Spleen (tissue), 11 donors: ENCODE data around the gene TCF12. TPM values are rescaled to one million over a fixed set of nuclear protein-coding genes. Genes with fewer than 3 reads are reported as not detected.

Experiments used
- DNase-seq: peaks from one replicate; pipeline ENCODE4 v3.0.0-alpha.2; 2020
- H3K27ac ChIP-seq, 8 donors: fragments of 200-600 bp; sonication (generic) in 7 of 8; 1 replicate in 4 of 8; 2 replicates in 4 of 8; pipeline versions ENCODE4 v1.5.0 to v1.8.0; 2016 to 2021; ENCODE audit warnings: inconsistent platforms in 4 of 8, mild to moderate bottlenecking in 4 of 8, moderate library complexity in 1 of 8
- H3K27me3 ChIP-seq, 7 donors: fragments of 200-600 bp; sonication (generic) in 6 of 7; replicated peaks in 1 of 7; 1 replicate in 4 of 7; 2 replicates in 3 of 7; pipeline versions ENCODE4 v1.5.0 to v1.8.0; 2016 to 2021; ENCODE audit warnings: inconsistent platforms in 3 of 7, mild to moderate bottlenecking in 1 of 7
- H3K36me3 ChIP-seq, 6 donors: fragments of 200-600 bp; sonication (generic) in 5 of 6; 1 replicate in 4 of 6; 2 replicates in 2 of 6; pipeline versions ENCODE4 v1.5.0 to v1.8.0; 2016 to 2021; ENCODE audit warnings: inconsistent platforms in 2 of 6
- H3K4me1 ChIP-seq, 6 donors: fragments of 200-600 bp; sonication (generic) in 5 of 6; 1 replicate in 3 of 6; 2 replicates in 3 of 6; pipeline versions ENCODE4 v1.5.0 to v1.8.0; 2016 to 2021; ENCODE audit warnings: inconsistent platforms in 3 of 6
- H3K4me3 ChIP-seq, 8 donors: fragments of 200-600 bp; sonication (generic) in 7 of 8; 1 replicate in 4 of 8; 2 replicates in 4 of 8; pipeline versions ENCODE4 v1.5.0 to v1.8.0; 2016 to 2021; ENCODE audit warnings: inconsistent platforms in 4 of 8, mild to moderate bottlenecking in 4 of 8, moderate library complexity in 2 of 8
- H3K9me3 ChIP-seq, 8 donors: fragments of 200-600 bp; sonication (generic) in 7 of 8; 1 replicate in 4 of 8; 2 replicates in 4 of 8; pipeline versions ENCODE4 v1.5.0 to v1.8.0; 2016 to 2021; ENCODE audit warnings: inconsistent platforms in 4 of 8
- POLR2A ChIP-seq, 3 donors: fragments of 450-650 bp; IDR thresholded peaks; one replicate each; pipeline ENCODE4 v1.5.1; 2017; ENCODE audit warnings: antibody characterized with exemption in 3 of 3, mild to moderate bottlenecking in 1 of 3
- POLR2AphosphoS5 ChIP-seq, 3 donors: sonication (generic); formaldehyde crosslinking; IDR thresholded peaks; one replicate each; pipeline ENCODE4 v1.5.1; 2017; ENCODE audit warnings: antibody characterized with exemption in 3 of 3
- WGBS, 5 donors: extraction: QIAGEN DNeasy Blood & Tissue Kit in 3 of 5; methylation state at CpG; one replicate each; pipeline versions ENCODE4 v1.1.5 to v1.1.7; 2013 to 2018; 5-methylcytosine and 5-hydroxymethylcytosine counted together
- intact Hi-C: fragments of 100-400 bp; cut with DNase I; formaldehyde crosslinking; loops from one replicate; pipeline ENCODE4 v1.15.0; 2023; ENCODE audit warnings: low total_unique reads
- polyA plus RNA-seq, 3 donors: library from polyadenylated mRNA; stranded (reverse); fragments of 200-250 nt; gene quantifications; one replicate each; pipeline ENCODE4 v1.2.1, GENCODE V29; 2013
- total RNA-seq, 7 donors: library from RNA; depleted of rRNA in 3 of 7; stranded (reverse); fragments of >200 nt in 3 of 7; fragmentation: NEBNext Ultra II Directional in 4 of 7; extraction: Animal tissue kit (Norgen Biotek cat#: 25700) in 4 of 7; gene quantifications; one replicate each; pipeline versions ENCODE4 v1.1.0 to v1.2.1, GENCODE V29; 2016 to 2021
- TF ChIP-seq, protein P1 (sequence below), 11 experiments: fragments of 200-600 bp in 7 of 11; fragments of 450-650 bp in 4 of 11; sonication (generic) in 4 of 11; IDR thresholded peaks in 8 of 11; conservative IDR thresholded peaks in 3 of 11; 1 replicate in 7 of 11; 2 replicates in 4 of 11; pipeline versions ENCODE4 v1.4.0 to v1.8.0; 2016 to 2021; ENCODE audit warnings: antibody characterized with exemption in 11 of 11, inconsistent platforms in 4 of 11, mild to moderate bottlenecking in 1 of 11
- donor health status: healthy with polysubstance abuse.
- donor health status: DM: no; HTN: no; CAD: no; lungs with moderate emphysema.
- donor health status: DM: no; HTN: no; CAD: no.
- donor health status: Bipolar disorder and iron deficiency.
- donor health status: healthy.
- donor health status: DM: no; HTN: no; CAD: no.
- donor health status: DM: yes; HTN: yes; CAD: no.

The TCF12 gene
- total and polyA plus RNA-seq, 10 donors, result 8.3 to 139 (median 111) TPM

DNA sequence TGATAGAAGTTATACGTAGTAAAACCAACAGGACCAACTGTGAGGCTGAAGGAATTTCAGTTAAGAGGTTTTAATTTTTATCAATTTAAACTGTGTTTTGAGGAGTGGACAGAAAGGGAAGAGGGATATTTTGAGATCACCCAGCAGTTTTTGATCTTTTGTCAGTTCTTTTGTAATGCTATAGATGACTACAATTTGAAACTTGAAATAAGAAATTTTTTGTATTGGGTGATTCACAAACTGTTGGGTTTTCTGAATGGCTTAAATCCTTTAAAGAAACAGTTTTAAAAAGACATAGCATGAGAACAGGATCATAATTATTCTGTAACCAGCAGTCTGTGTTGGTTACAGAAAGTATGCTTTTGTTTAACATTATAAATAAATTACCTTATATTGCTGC lies 67.4 kb downstream of the TCF12 start:
- TF ChIP-seq, protein P1, sequence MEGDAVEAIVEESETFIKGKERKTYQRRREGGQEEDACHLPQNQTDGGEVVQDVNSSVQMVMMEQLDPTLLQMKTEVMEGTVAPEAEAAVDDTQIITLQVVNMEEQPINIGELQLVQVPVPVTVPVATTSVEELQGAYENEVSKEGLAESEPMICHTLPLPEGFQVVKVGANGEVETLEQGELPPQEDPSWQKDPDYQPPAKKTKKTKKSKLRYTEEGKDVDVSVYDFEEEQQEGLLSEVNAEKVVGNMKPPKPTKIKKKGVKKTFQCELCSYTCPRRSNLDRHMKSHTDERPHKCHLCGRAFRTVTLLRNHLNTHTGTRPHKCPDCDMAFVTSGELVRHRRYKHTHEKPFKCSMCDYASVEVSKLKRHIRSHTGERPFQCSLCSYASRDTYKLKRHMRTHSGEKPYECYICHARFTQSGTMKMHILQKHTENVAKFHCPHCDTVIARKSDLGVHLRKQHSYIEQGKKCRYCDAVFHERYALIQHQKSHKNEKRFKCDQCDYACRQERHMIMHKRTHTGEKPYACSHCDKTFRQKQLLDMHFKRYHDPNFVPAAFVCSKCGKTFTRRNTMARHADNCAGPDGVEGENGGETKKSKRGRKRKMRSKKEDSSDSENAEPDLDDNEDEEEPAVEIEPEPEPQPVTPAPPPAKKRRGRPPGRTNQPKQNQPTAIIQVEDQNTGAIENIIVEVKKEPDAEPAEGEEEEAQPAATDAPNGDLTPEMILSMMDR (IDR thresholded peaks at IDR 0.05 in 8 of 11, conservative IDR thresholded peaks at IDR 0.05 in 3 of 11), result no peak
- no peak for TF ChIP-seq POLR2AphosphoS5 (IDR thresholded peaks at IDR 0.05)
- no peak for TF ChIP-seq POLR2A (IDR thresholded peaks at IDR 0.05)
- Histone ChIP-seq H3K4me3 (no peak overlapping the region), H3K9me3 (no peaks in the 10 kb centered on the region), H3K36me3 (no peaks in the 10 kb centered on the region), H3K27me3 (no peaks in the 10 kb centered on the region), H3K4me1 (peaks cover 39 to 98% (median 66%) of the 10 kb centered on the region in 6 donors), H3K27ac (peak overlapping the region in 6 of 8 donors; percentile 1 to 77 (median 63))
- intact Hi-C loops, result no loop called here
- DNase-seq, result no peak
- 68 to 81% (median 79%) methylated on average over 1 of the region's 1 CpG for WGBS, 5 donors

DNA sequence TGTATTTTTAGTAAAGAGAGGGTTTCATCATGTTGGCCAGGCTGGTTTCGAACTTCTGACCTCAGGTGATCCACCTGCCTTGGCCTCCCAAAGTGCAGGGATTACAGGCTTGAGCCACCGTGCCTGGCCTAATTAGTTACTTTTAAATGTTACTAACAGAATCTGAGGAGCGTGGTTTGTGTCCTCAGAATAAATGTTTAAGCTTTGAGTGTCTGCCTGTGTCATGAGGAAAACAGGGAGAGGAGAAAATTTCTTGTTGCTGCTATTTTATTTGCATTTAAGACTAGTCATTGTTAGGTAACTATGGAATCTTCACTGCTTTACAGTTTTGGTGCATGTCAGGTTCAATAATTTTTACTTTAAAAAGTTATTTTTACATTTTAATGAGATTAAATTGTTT lies 68.8 kb downstream of the TCF12 start:
- no peak overlapping the region for H3K4me3 ChIP-seq
- intact Hi-C loops, result no loop called here
- peaks cover 39 to 91% (median 64%) of the 10 kb centered on the region in 6 donors for H3K4me1 ChIP-seq
- no peaks in the 10 kb centered on the region for H3K36me3 ChIP-seq
- H3K27me3 ChIP-seq, result no peaks in the 10 kb centered on the region
- no peaks in the 10 kb centered on the region for H3K9me3 ChIP-seq
- no peak for DNase-seq
- TF ChIP-seq POLR2A (IDR thresholded peaks at IDR 0.05) (no peak), POLR2AphosphoS5 (IDR thresholded peaks at IDR 0.05) (no peak)
- TF ChIP-seq, protein P1 (IDR thresholded peaks at IDR 0.05 in 8 of 11, conservative IDR thresholded peaks at IDR 0.05 in 3 of 11), result no peak
- peak overlapping the region in 3 of 8 donors; percentile 38 to 77 (median 67) for H3K27ac ChIP-seq
- WGBS, 5 donors, result 81 to 95% (median 90%) methylated on average over 3 of the region's 3 CpGs

DNA sequence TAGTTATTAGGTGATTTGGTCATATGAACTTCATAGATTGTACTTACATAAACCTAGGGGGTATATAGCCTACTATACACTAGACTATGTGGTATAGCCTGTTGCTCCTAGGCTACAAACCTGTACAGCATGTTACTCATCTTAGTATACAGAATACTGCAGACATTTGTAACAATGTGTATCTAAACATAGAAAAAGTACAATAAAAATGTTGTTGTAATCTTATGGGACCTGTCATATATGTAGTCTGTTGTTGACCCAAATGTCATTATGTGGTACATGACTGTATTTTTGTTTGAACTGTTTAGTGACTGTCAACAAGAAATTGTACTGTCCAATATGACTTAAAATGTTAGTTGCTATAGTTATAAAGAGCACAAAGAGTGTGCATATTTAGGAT lies 69.8 kb downstream of the TCF12 start:
- TF ChIP-seq POLR2AphosphoS5 (IDR thresholded peaks at IDR 0.05) (no peak), POLR2A (IDR thresholded peaks at IDR 0.05) (no peak)
- TF ChIP-seq, protein P1 (IDR thresholded peaks at IDR 0.05 in 8 of 11, conservative IDR thresholded peaks at IDR 0.05 in 3 of 11), result no peak
- Histone ChIP-seq H3K4me3 (no peak overlapping the region), H3K27me3 (no peaks in the 10 kb centered on the region), H3K9me3 (no peaks in the 10 kb centered on the region), H3K27ac (peak overlapping the region in 3 of 8 donors; percentile 2 to 77 (median 67)), H3K4me1 (peaks cover 33 to 91% (median 58%) of the 10 kb centered on the region in 6 donors), H3K36me3 (peaks cover 0 to 4% (median 0%) of the 10 kb centered on the region in 6 donors)
- no peak for DNase-seq
- intact Hi-C loops, result no loop called here

DNA sequence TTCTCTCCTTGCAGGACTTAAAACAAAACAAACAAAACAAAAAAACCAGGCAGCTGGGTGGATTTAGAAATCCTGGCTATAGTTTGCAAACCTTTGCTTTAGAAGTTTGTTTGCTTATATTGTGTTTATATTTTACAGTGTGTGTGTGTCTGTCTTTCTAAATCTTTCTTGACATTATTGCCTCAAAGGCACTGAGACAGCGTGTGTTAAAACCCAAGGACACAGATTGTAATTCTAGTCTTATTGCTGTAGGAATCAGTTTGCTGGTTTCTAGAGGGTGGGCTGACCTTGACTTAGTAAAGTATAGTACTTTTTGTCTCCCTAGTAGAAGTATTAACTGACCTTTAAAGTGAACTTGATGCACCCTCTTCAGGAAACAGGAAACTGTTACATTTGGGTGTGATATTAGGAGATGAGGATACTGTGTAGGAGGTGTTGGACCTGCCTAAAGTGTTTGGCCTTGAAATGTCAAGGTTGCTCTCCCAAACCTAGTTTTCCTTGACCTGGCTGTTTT lies 71.0 kb downstream of the TCF12 start:
- Histone ChIP-seq H3K4me3 (no peak overlapping the region), H3K27ac (peak overlapping the region in 4 of 8 donors; percentile 8 to 67 (median 20)), H3K36me3 (peaks cover 0 to 10% (median 0%) of the 10 kb centered on the region in 6 donors), H3K9me3 (no peaks in the 10 kb centered on the region), H3K27me3 (no peaks in the 10 kb centered on the region), H3K4me1 (peaks cover 31 to 80% (median 51%) of the 10 kb centered on the region in 6 donors)
- TF ChIP-seq, protein P1 (IDR thresholded peaks at IDR 0.05 in 8 of 11, conservative IDR thresholded peaks at IDR 0.05 in 3 of 11), result no peak
- TF ChIP-seq POLR2A (IDR thresholded peaks at IDR 0.05), result no peak
- TF ChIP-seq POLR2AphosphoS5 (IDR thresholded peaks at IDR 0.05), result no peak
- DNase-seq, result no peak
- intact Hi-C loops, result no loop called here
- WGBS, 5 donors, result 64 to 77% (median 71%) methylated on average over 1 of the region's 1 CpG
